GM23338 (cell line): ENCODE measurements around the gene FRY.

Experiments
- CREB1 ChIP-seq: fragments of 250-450 bp; sonication (Bioruptor Pico); IDR thresholded peaks from 2 replicates; pipeline ENCODE4 v1.5.0; 2020; ENCODE audit warnings: low read depth, mild to moderate bottlenecking, moderate library complexity
- CTCF ChIP-seq, 2 experiments: fragments of 200-600 bp in 1 of 2; sonication (generic) in 1 of 2; conservative IDR thresholded peaks; 2 replicates each; pipeline versions ENCODE4 v1.5.1 to v1.6.1; 2016 to 2017; ENCODE audit warnings: antibody characterized with exemption in 2 of 2, low read depth in 2 of 2, mild to moderate bottlenecking in 2 of 2, moderate library complexity in 1 of 2
- EZH2 ChIP-seq: fragments of 200-600 bp; sonication (generic); IDR thresholded peaks from one replicate; pipeline ENCODE4 v1.8.0; 2017; ENCODE audit warnings: antibody characterized with exemption, mild to moderate bottlenecking, low read depth; ENCODE audit not compliant: unreplicated experiment
- EZH2phosphoT487 ChIP-seq: fragments of 200-600 bp; sonication (generic); IDR thresholded peaks from one replicate; pipeline ENCODE4 v1.8.1; 2018; ENCODE audit warnings: antibody characterized with exemption; ENCODE audit not compliant: unreplicated experiment
- JUNB ChIP-seq: IDR thresholded peaks from one replicate; pipeline ENCODE4 v1.6.1; 2016; ENCODE audit warnings: antibody characterized with exemption; ENCODE audit not compliant: unreplicated experiment
- POLR2AphosphoS5 ChIP-seq: IDR thresholded peaks from 2 replicates; pipeline ENCODE4 v1.6.1; 2016; ENCODE audit warnings: antibody characterized with exemption, low read depth

GRCh38 chr13:32136061-32136460 lies 104.5 kb downstream of the FRY start:
- TF ChIP-seq EZH2phosphoT487 (no peak), CREB1 (CRISPR knock-in tag) (no peak), EZH2 (no peak), CTCF (conservative IDR thresholded peaks at IDR 0.05; ENCODE audit: low read depth in 2 of 2) (no peak), JUNB (no peak), POLR2AphosphoS5 (no peak)
